GM12873 (cell line): ENCODE results near the gene EXTL2.

Experiments
- CTCF ChIP-seq: IDR thresholded peaks from 2 replicates; pipeline ENCODE4 v1.5.1; 2012; ENCODE audit warnings: low read depth, mild to moderate bottlenecking, moderate library complexity, low read length, control low read depth; ENCODE audit not compliant: insufficient read depth; ENCODE audit errors: missing control alignments

EXTL2 gene

GRCh38 chr1:100882698-100883097, 11.9 kb downstream of the EXTL2 start:
- no peak for TF ChIP-seq CTCF

GRCh38 chr1:100881687-100882086, 13.0 kb downstream of the EXTL2 start:
- TF ChIP-seq CTCF: no peak

GRCh38 chr1:100879422-100879821, 15.2 kb downstream of the EXTL2 start:
- no peak for TF ChIP-seq CTCF

GRCh38 chr1:100876291-100876690, 18.4 kb downstream of the EXTL2 start:
- no peak for TF ChIP-seq CTCF

- no peak for TF ChIP-seq CTCF
Observed at GRCh38 chr1:100875228-100875627, 19.4 kb downstream of the EXTL2 start.

GRCh38 chr1:100874433-100874832, 20.2 kb downstream of the EXTL2 start:
- TF ChIP-seq CTCF: no peak

GRCh38 chr1:100869996-100870395, 24.6 kb downstream of the EXTL2 start:
- no peak for TF ChIP-seq CTCF
